ENCODE results near the gene TBC1D1. TPM values are rescaled to one million over a fixed set of nuclear protein-coding genes. Genes with fewer than 3 reads are reported as not detected.
A peak's percentile ranks its signal among the peaks of the same experiment; 100 is the strongest.

Gene TBC1D1
- total and polyA plus RNA-seq, 12 donors = 85.4 to 153 (median 106) TPM

- H3K36me3 ChIP-seq = peaks cover 0 to 84% (median 37%) of the 10 kb centered on the region in 9 donors
- TF ChIP-seq, protein P1, sequence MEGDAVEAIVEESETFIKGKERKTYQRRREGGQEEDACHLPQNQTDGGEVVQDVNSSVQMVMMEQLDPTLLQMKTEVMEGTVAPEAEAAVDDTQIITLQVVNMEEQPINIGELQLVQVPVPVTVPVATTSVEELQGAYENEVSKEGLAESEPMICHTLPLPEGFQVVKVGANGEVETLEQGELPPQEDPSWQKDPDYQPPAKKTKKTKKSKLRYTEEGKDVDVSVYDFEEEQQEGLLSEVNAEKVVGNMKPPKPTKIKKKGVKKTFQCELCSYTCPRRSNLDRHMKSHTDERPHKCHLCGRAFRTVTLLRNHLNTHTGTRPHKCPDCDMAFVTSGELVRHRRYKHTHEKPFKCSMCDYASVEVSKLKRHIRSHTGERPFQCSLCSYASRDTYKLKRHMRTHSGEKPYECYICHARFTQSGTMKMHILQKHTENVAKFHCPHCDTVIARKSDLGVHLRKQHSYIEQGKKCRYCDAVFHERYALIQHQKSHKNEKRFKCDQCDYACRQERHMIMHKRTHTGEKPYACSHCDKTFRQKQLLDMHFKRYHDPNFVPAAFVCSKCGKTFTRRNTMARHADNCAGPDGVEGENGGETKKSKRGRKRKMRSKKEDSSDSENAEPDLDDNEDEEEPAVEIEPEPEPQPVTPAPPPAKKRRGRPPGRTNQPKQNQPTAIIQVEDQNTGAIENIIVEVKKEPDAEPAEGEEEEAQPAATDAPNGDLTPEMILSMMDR (IDR thresholded peaks at IDR 0.05) = no peak
- peaks cover 0 to 24% (median 17%) of the 10 kb centered on the region in 9 donors for H3K4me1 ChIP-seq
- 94 to 95% methylated on average over 17 of the region's 17 CpGs for WGBS, 2 donors
- DNase-seq (no peak), ATAC-seq (peak in 2 of 8 donors; percentile 5 to 31)
- H3K9me3 ChIP-seq = no peaks in the 10 kb centered on the region
- intact Hi-C loops (cut with DNase I) = no loop called here
- H3K27me3 ChIP-seq = no peaks in the 10 kb centered on the region
- H3K27ac ChIP-seq = no peak overlapping the region
- H3K4me3 ChIP-seq = no peak overlapping the region
Measured at GRCh38 chr4:38137080-38137479, 246.2 kb downstream of the TBC1D1 start.

DNA sequence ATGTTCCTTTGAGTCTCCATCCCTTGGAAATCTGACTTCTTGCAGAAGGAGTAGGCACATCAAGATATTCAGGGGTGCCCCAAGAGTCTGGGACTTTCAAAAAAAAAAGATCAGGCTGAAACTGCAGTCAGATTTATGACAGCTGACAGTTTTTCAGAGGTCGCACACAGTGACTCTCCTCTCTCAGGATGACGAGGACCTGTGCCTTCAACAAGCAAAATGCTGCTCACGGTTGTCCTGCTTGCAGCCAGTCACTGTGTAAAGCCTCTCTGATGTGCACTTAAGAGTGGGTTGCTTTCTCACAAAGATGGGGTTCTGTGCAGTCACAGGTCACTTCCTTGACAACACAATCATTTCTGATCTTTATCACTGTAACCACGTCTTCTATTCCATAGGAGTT is 247.5 kb downstream of the TBC1D1 start:
- no peaks in the 10 kb centered on the region for H3K9me3 ChIP-seq
- H3K4me1 ChIP-seq = peaks cover 0 to 13% (median 11%) of the 10 kb centered on the region in 9 donors
- no peak for ATAC-seq
- intact Hi-C loops (cut with DNase I) = no loop called here
- H3K27me3 ChIP-seq = no peaks in the 10 kb centered on the region
- no peak overlapping the region for H3K4me3 ChIP-seq
- DNase-seq = no peak
- TF ChIP-seq, protein P1 (IDR thresholded peaks at IDR 0.05) = no peak
- 78 to 92% methylated on average over 4 of the region's 4 CpGs for WGBS, 2 donors
- no peak overlapping the region for H3K27ac ChIP-seq
- peaks cover 0 to 80% (median 37%) of the 10 kb centered on the region in 9 donors for H3K36me3 ChIP-seq

DNA sequence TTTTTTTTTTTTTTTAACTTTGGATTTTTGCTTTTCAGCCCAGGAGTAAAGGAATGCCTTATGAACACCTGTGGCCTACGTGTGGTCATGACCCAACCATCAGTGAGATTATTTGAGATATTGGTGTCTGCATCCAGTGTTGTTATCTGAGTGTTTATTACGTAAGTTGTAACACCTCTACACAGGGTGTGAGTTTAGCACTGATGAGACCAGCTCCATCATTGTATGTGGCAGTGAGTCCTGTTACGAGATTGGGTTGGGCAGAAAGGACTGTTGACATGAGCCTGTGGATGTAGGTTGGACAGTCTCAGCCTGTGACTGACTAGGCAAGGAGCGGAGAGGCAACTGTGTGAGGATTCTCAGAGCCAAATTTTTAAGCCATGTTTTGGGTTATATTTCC is 248.3 kb downstream of the TBC1D1 start:
- no peak overlapping the region for H3K27ac ChIP-seq
- no peaks in the 10 kb centered on the region for H3K27me3 ChIP-seq
- H3K36me3 ChIP-seq = peaks cover 0 to 72% (median 37%) of the 10 kb centered on the region in 9 donors
- H3K9me3 ChIP-seq = no peaks in the 10 kb centered on the region
- 96 to 98% methylated on average over 4 of the region's 4 CpGs for WGBS, 2 donors
- TF ChIP-seq, protein P1 (IDR thresholded peaks at IDR 0.05) = no peak
- DNase-seq (no peak), ATAC-seq (no peak)
- no peak overlapping the region for H3K4me3 ChIP-seq
- intact Hi-C loops (cut with DNase I) = no loop called here
- H3K4me1 ChIP-seq = peaks cover 0 to 19% (median 3%) of the 10 kb centered on the region in 9 donors

GRCh38 chr4:38140643-38141203 is 249.8 kb downstream of the TBC1D1 start:
- no peak for DNase-seq
- Histone ChIP-seq H3K4me1 (peaks cover 0 to 35% (median 3%) of the 10 kb centered on the region in 9 donors), H3K27ac (no peak overlapping the region), H3K27me3 (no peaks in the 10 kb centered on the region), H3K9me3 (no peaks in the 10 kb centered on the region), H3K4me3 (no peak overlapping the region), H3K36me3 (peaks cover 0 to 58% (median 29%) of the 10 kb centered on the region in 9 donors)
- intact Hi-C loops (cut with DNase I) = no loop called here
- TF ChIP-seq, protein P1 (IDR thresholded peaks at IDR 0.05) = no peak
- WGBS, 2 donors = 89 to 95% methylated on average over 1 of the region's 1 CpG
- no peak for ATAC-seq
